ENCODE measurements around the gene CPTP. TPM values are rescaled to one million over a fixed set of nuclear protein-coding genes. Genes with fewer than 3 reads are reported as not detected.
A peak's percentile ranks its signal among the peaks of the same experiment; 100 is the strongest.

CPTP gene
- total RNA-seq, 2 experiments from 2014 or later, result 8.4 to 11.0 TPM

- H3K36me3 Mint-ChIP-seq (ENCODE audit: low read depth), result no peaks in the 10 kb centered on the region
- no peaks in the 10 kb centered on the region for H3K9me3 Mint-ChIP-seq
- no peaks in the 10 kb centered on the region for H3K27me3 Mint-ChIP-seq
- POLR2A ChIA-PET, result interaction anchor here (1.3 to 1.4 kb wide), 2 partner anchors 25 to 75 kb away, joined by 3 read pairs; no protein-coding TSS in a partner anchor
- intact Hi-C loops (cut with micrococcal nuclease), result no loop called here
- DNase-seq (no peak), ATAC-seq (no peak)
- CTCF ChIA-PET, result interaction anchor here (0.8 to 1.1 kb wide), 2 partner anchors 26 to 32 kb away, joined by 3 to 4 read pairs; no protein-coding TSS in a partner anchor
- no peak overlapping the region for H3K27ac Mint-ChIP-seq
- no peak for TF ChIP-seq CTCF (IDR thresholded peaks at IDR 0.05)
- H3K4me1 Mint-ChIP-seq (ENCODE audit: low read depth), result peaks cover 22% of the 10 kb centered on the region
- peak overlapping the region; percentile 78 for H3K4me3 Mint-ChIP-seq
These were observed 21.9 kb downstream of the CPTP start for GRCh38 chr1:1346501-1346890.

- ChIA-PET CTCF (interaction anchor here (0.7 to 1.6 kb wide), 5 partner anchors 25 to 158 kb away, joined by 3 to 17 read pairs (median 4); partner anchors contain the start of gene AURKAIP1), POLR2A (interaction anchor here (1.2 to 1.5 kb wide), 2 partner anchors 22 to 37 kb away, joined by 4 to 6 read pairs; no protein-coding TSS in a partner anchor)
- Mint-ChIP-seq H3K36me3 (ENCODE audit: low read depth) (no peaks in the 10 kb centered on the region), H3K4me1 (ENCODE audit: low read depth) (peaks cover 25% of the 10 kb centered on the region), H3K27ac (no peak overlapping the region), H3K9me3 (no peaks in the 10 kb centered on the region), H3K27me3 (peaks cover under 1% of the 10 kb centered on the region), H3K4me3 (peak overlapping the region; percentile 78)
- TF ChIP-seq CTCF (IDR thresholded peaks at IDR 0.05), result no peak
- ATAC-seq, result no peak
- no peak for DNase-seq
- intact Hi-C loops (cut with micrococcal nuclease), result no loop called here
These were observed 22.5 kb downstream of the CPTP start for GRCh38 chr1:1347026-1347595.

GRCh38 chr1:1347663-1348419 is 23.2 kb downstream of the CPTP start:
- intact Hi-C loops (cut with micrococcal nuclease), result no loop called here
- Mint-ChIP-seq H3K27ac (peak overlapping the region; percentile 25), H3K4me3 (peak overlapping the region; percentile 78), H3K36me3 (ENCODE audit: low read depth) (no peaks in the 10 kb centered on the region), H3K4me1 (ENCODE audit: low read depth) (peaks cover 29% of the 10 kb centered on the region), H3K27me3 (peaks cover 8% of the 10 kb centered on the region), H3K9me3 (no peaks in the 10 kb centered on the region)
- TF ChIP-seq CTCF (IDR thresholded peaks at IDR 0.05), result no peak
- CTCF ChIA-PET, result interaction anchor here (0.7 to 1.6 kb wide), 7 partner anchors 24 to 192 kb away, joined by 3 to 17 read pairs (median 3); partner anchors contain the start of gene AURKAIP1
- DNase-seq (no peak), ATAC-seq (no peak)
- POLR2A ChIA-PET, result interaction anchor here (0.9 to 1.5 kb wide), 6 partner anchors 17 to 52 kb away, joined by 3 to 6 read pairs (median 4); partner anchors contain the start of gene TAS1R3

GRCh38 chr1:1348420-1349255 is 24.0 kb downstream of the CPTP start:
- Mint-ChIP-seq H3K27ac (peak overlapping the region; percentile 25), H3K4me3 (peak overlapping the region; percentile 78)

More at GRCh38 chr1:1348420-1349255, 24.0 kb downstream of the CPTP start:
- peaks cover 31% of the 10 kb centered on the region for H3K4me1 Mint-ChIP-seq (ENCODE audit: low read depth)
- no peak for DNase-seq
- POLR2A ChIA-PET, result interaction anchor here (0.9 to 1.5 kb wide), 6 partner anchors 18 to 52 kb away, joined by 3 to 6 read pairs (median 4); partner anchors contain the start of gene TAS1R3
- H3K36me3 Mint-ChIP-seq (ENCODE audit: low read depth), result no peaks in the 10 kb centered on the region
- H3K27me3 Mint-ChIP-seq, result peaks cover 9% of the 10 kb centered on the region
- no peaks in the 10 kb centered on the region for H3K9me3 Mint-ChIP-seq
- CTCF ChIA-PET, result interaction anchor here (0.9 to 1.6 kb wide), 6 partner anchors 23 to 193 kb away, joined by 3 to 17 read pairs (median 4); partner anchors contain the start of gene AURKAIP1
- intact Hi-C loops (cut with micrococcal nuclease), result no loop called here
- ATAC-seq, result peak; percentile 17
- TF ChIP-seq CTCF (IDR thresholded peaks at IDR 0.05), result no peak

All from activated CD8-positive, alpha-beta T cell treated with anti-CD3 and anti-CD28 coated beads for 36 hours (primary cell).